Mucosa of descending colon (tissue), 3 donors: ENCODE data around the gene UBE2F. TPM values are rescaled to one million over a fixed set of nuclear protein-coding genes. Genes with fewer than 3 reads are reported as not detected.
A peak's percentile ranks its signal among the peaks of the same experiment; 100 is the strongest.

Source experiments
- ATAC-seq: fragments of 200-7000 bp; cut with Tn5 transposase; one replicate; pipeline ENCODE4 v1.9.1; 2020; ENCODE audit warnings: mild to moderate bottlenecking, moderate library complexity
- DNase-seq, 3 donors: peaks; one replicate each; pipeline ENCODE4 v3.0.0-alpha.2; 2020
- H3K36me3 ChIP-seq: fragments of 200-600 bp; one replicate; pipeline ENCODE4 v1.8.0; 2021; ENCODE audit warnings: low read depth, mild to moderate bottlenecking
- H3K4me1 ChIP-seq: fragments of 200-600 bp; one replicate; pipeline ENCODE4 v1.8.0; 2021; ENCODE audit warnings: low read depth, mild to moderate bottlenecking
- H3K4me3 ChIP-seq: fragments of 200-600 bp; one replicate; pipeline ENCODE4 v1.8.0; 2021; ENCODE audit warnings: mild to moderate bottlenecking
- H3K9me3 ChIP-seq: fragments of 200-600 bp; one replicate; pipeline ENCODE4 v1.8.0; 2021; ENCODE audit warnings: mild to moderate bottlenecking
- intact Hi-C, 2 donors: fragments of 100-400 bp; cut with DNase I in 1 of 2; cut with micrococcal nuclease in 1 of 2; formaldehyde crosslinking; loops; one replicate each; pipeline versions ENCODE4 v1.11.0 to v1.11.1; 2022; cut with DNase I, micrococcal nuclease
- total RNA-seq, 3 donors: library from RNA; stranded (reverse); fragmentation: NEBNext Ultra II Directional in 2 of 3; extraction: Animal tissue kit (Norgen Biotek cat#: 25700) in 2 of 3; gene quantifications; one replicate each; pipeline versions ENCODE4 v1.2.1 to v1.2.4, GENCODE V29; 2021 to 2023
- TF ChIP-seq, protein P1 (sequence below): fragments of 200-600 bp; IDR thresholded peaks from one replicate; pipeline ENCODE4 v1.8.0; 2022; ENCODE audit warnings: antibody characterized with exemption, mild to moderate bottlenecking
- donor health status: DM: no; HTN: no; CAD: no; lungs with moderate emphysema.
- donor health status: DM: no; HTN: no; CAD: no.
- donor health status: DM: no; HTN: yes; CAD: no.

Gene UBE2F
- total RNA-seq, 3 donors from 2014 or later: 36.0 to 47.7 (median 40.4) TPM

- TF ChIP-seq, protein P1, sequence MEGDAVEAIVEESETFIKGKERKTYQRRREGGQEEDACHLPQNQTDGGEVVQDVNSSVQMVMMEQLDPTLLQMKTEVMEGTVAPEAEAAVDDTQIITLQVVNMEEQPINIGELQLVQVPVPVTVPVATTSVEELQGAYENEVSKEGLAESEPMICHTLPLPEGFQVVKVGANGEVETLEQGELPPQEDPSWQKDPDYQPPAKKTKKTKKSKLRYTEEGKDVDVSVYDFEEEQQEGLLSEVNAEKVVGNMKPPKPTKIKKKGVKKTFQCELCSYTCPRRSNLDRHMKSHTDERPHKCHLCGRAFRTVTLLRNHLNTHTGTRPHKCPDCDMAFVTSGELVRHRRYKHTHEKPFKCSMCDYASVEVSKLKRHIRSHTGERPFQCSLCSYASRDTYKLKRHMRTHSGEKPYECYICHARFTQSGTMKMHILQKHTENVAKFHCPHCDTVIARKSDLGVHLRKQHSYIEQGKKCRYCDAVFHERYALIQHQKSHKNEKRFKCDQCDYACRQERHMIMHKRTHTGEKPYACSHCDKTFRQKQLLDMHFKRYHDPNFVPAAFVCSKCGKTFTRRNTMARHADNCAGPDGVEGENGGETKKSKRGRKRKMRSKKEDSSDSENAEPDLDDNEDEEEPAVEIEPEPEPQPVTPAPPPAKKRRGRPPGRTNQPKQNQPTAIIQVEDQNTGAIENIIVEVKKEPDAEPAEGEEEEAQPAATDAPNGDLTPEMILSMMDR: no peak
- no peaks in the 10 kb centered on the region for H3K9me3 ChIP-seq
- intact Hi-C loops: no loop called here
Observed at GRCh38 chr2:238004077-238004830, 37.4 kb downstream of the UBE2F start.

GRCh38 chr2:238005528-238005927 is 38.7 kb downstream of the UBE2F start:
- ATAC-seq: peak; percentile 72
- intact Hi-C loops: no loop called here
- Histone ChIP-seq H3K36me3 (no peaks in the 10 kb centered on the region), H3K4me3 (no peak overlapping the region), H3K9me3 (no peaks in the 10 kb centered on the region), H3K4me1 (no peaks in the 10 kb centered on the region)
- no peak for DNase-seq
- TF ChIP-seq, protein P1: no peak

More at GRCh38 chr2:238004077-238004830, 37.4 kb downstream of the UBE2F start:
- ATAC-seq: no peak
- DNase-seq: no peak
- Histone ChIP-seq H3K36me3 (no peaks in the 10 kb centered on the region), H3K4me1 (no peaks in the 10 kb centered on the region), H3K4me3 (no peak overlapping the region)

DNA sequence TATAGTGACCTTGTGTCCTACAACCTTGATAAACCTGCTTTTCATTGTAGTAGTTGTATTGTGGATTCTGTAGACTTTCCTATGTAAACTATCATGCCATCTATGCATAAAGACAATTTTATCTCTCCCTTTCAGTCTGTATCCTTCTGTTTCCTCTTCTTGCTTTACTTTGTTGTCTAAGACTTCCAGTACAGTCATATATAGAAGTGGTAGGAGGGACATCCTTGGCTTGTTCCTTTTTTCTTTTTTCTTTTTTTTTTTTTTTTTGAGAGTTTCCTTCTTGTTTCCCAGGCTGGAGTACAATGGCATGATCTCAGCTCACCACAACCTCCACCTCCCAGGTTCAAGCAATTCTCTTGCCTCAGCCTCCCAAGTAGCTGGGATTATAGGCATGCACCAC is 39.7 kb downstream of the UBE2F start:
- no peaks in the 10 kb centered on the region for H3K4me1 ChIP-seq
- no peak overlapping the region for H3K4me3 ChIP-seq
- H3K9me3 ChIP-seq: no peaks in the 10 kb centered on the region
- no peak for ATAC-seq
- TF ChIP-seq, protein P1: no peak
- DNase-seq: no peak
- no peaks in the 10 kb centered on the region for H3K36me3 ChIP-seq
- intact Hi-C loops: no loop called here

GRCh38 chr2:238007924-238008323 is 41.1 kb downstream of the UBE2F start:
- H3K4me3 ChIP-seq: no peak overlapping the region
- ATAC-seq (no peak), DNase-seq (no peak)
- intact Hi-C loops: no loop called here
- no peaks in the 10 kb centered on the region for H3K4me1 ChIP-seq
- TF ChIP-seq, protein P1: no peak
- H3K9me3 ChIP-seq: no peaks in the 10 kb centered on the region
- H3K36me3 ChIP-seq: no peaks in the 10 kb centered on the region

DNA sequence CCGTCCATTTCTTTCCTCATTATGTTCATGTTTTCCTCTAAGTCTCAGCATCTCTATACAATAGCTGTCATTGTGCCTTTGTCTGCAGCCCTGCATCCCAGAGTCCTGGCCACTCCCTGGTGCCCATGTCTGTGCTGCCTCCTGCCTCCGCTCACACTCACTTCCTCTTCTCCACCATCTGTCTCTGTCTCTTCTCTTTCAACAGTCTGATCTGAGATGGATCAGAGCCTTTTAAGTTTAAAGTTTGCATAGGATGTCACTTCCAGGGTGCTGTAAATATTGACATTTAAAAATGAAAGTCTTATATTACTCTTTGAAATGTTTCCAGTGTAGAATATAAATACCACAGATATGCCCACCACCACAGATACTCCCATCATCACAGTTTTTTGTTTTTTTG is 42.7 kb downstream of the UBE2F start:
- intact Hi-C loops: no loop called here
- no peaks in the 10 kb centered on the region for H3K36me3 ChIP-seq
- TF ChIP-seq, protein P1: no peak
- no peak for DNase-seq
- H3K9me3 ChIP-seq: no peaks in the 10 kb centered on the region
- no peak overlapping the region for H3K4me3 ChIP-seq
- ATAC-seq: peak; percentile 46
- H3K4me1 ChIP-seq: no peaks in the 10 kb centered on the region
